ENCODE results near the gene CACNG7.

GRCh38 chr19:53982001-53982451 is 72.9 kb downstream of the CACNG7 start:
- TF ChIP-seq EZH2phosphoT487 (IDR thresholded peaks at IDR 0.05; ENCODE audit: borderline replicate concordance, low read length) (no peak), CTCF (conservative IDR thresholded peaks at IDR 0.05; ENCODE audit: low read depth, low read length) (no peak), EZH2 (IDR thresholded peaks at IDR 0.05; ENCODE audit: low read length, unreplicated experiment) (no peak)

All from PC-3 (cell line).